Adrenal gland (tissue), 5 donors: Measurements from ENCODE around the gene NAA40.

Experiments used
- POLR2A ChIP-seq, 2 donors: fragments of 450-650 bp; IDR thresholded peaks; one replicate each; pipeline ENCODE4 v1.6.1; 2017; ENCODE audit warnings: antibody characterized with exemption in 2 of 2, mild to moderate bottlenecking in 2 of 2, moderate library complexity in 1 of 2
- TF ChIP-seq, protein P1 (sequence below), 6 experiments: fragments of 450-650 bp in 4 of 6; fragments of 200-600 bp in 2 of 6; sonication (generic) in 1 of 6; IDR thresholded peaks; 1 replicate in 5 of 6; 2 replicates in 1 of 6; pipeline versions ENCODE4 v1.5.1 to v1.8.0; 2016 to 2021; ENCODE audit warnings: antibody characterized with exemption in 6 of 6, mild to moderate bottlenecking in 2 of 6, moderate library complexity in 1 of 6
- donor health status: DM: no; HTN: no; CAD: no.

GRCh38 chr11:63913866-63914830 is 24.7 kb upstream of the NAA40 start:
- TF ChIP-seq, protein P1, sequence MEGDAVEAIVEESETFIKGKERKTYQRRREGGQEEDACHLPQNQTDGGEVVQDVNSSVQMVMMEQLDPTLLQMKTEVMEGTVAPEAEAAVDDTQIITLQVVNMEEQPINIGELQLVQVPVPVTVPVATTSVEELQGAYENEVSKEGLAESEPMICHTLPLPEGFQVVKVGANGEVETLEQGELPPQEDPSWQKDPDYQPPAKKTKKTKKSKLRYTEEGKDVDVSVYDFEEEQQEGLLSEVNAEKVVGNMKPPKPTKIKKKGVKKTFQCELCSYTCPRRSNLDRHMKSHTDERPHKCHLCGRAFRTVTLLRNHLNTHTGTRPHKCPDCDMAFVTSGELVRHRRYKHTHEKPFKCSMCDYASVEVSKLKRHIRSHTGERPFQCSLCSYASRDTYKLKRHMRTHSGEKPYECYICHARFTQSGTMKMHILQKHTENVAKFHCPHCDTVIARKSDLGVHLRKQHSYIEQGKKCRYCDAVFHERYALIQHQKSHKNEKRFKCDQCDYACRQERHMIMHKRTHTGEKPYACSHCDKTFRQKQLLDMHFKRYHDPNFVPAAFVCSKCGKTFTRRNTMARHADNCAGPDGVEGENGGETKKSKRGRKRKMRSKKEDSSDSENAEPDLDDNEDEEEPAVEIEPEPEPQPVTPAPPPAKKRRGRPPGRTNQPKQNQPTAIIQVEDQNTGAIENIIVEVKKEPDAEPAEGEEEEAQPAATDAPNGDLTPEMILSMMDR (IDR thresholded peaks at IDR 0.05) = no peak
- TF ChIP-seq POLR2A (IDR thresholded peaks at IDR 0.05) = no peak
